GM12891 (cell line): ENCODE results near the gene ARL8A.

Source experiments
- PAX5 ChIP-seq: IDR thresholded peaks from 2 replicates; pipeline ENCODE4 v1.6.1; 2011; ENCODE audit warnings: low read length, moderate library complexity, mild to moderate bottlenecking; ENCODE audit not compliant: insufficient read depth, severe bottlenecking
- POLR2A ChIP-seq: IDR thresholded peaks from 2 replicates; pipeline ENCODE4 v1.6.1; 2011; ENCODE audit warnings: low read depth, low read length, control low read depth
- POLR2AphosphoS5 ChIP-seq: IDR thresholded peaks from 2 replicates; pipeline ENCODE4 v1.6.1; 2011; ENCODE audit warnings: low read depth, low read length, control low read depth
- TAF1 ChIP-seq: IDR thresholded peaks from 2 replicates; pipeline ENCODE4 v1.6.1; 2011; ENCODE audit warnings: low read depth, low read length, control low read depth

- no peak for TF ChIP-seq POLR2AphosphoS5
- no peak for TF ChIP-seq POLR2A
- no peak for TF ChIP-seq TAF1
- TF ChIP-seq PAX5: no peak
Measured at GRCh38 chr1:202085682-202086373, 58.7 kb downstream of the ARL8A start.
